ENCODE results near the gene AHSP.
"Not testable (repeated sequence)": the region's sequence is repeated elsewhere in the genome, so short reads cannot be mapped to it uniquely, and the experiment has no call there.

AHSP gene

DNA sequence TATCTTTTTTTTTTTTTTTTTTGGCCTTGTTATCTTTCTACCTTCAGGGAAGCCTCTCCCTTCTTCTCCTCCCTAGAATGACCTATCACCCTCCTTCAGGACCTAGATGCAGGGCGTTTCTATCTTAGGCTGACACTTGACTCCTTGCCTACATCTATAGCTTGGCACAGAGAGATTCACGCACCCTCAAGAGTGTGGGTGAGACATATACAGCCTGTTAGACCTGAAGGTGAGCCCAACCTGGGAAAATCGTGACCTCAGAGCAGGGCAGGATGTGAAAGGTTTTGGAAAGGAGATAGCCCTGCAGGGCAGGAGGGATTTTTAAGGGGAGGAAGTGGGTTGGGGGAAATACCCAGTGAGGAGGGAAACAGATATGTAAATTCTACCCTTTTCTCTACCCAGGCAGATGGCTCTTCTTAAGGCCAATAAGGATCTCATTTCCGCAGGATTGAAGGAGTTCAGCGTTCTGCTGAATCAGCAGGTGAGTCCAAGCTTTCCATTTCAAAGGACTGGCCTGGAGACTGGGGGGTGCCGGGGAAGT is at the start of gene AHSP:
Gene AHSP (plus strand): TSS at position 167 of the 541 bp plus-strand sequence. CDS start 240 bp downstream, at position 407.
- DNase-seq (ENCODE audit: low read depth in 2 of 3, low spot score in 2 of 3), result no peak

- no peak for DNase-seq (ENCODE audit: low read depth in 2 of 3, low spot score in 2 of 3)
Measured at GRCh38 chr16:31478956-31479355, 48.7 kb upstream of the AHSP start.

GRCh38 chr16:31479751-31480150 is 47.9 kb upstream of the AHSP start:
- DNase-seq (ENCODE audit: low read depth in 2 of 3, low spot score in 2 of 3), result no peak

- no peak for DNase-seq (ENCODE audit: low read depth in 2 of 3, low spot score in 2 of 3)
Measured at GRCh38 chr16:31480851-31481536, 46.7 kb upstream of the AHSP start.

- no peak for DNase-seq (ENCODE audit: low read depth in 2 of 3, low spot score in 2 of 3)
Measured at GRCh38 chr16:31483081-31483480, 44.6 kb upstream of the AHSP start, which contains the start of gene SLC5A2. TSS of gene SLC5A2 (plus strand) at chr16:31483123. CDS start at chr16:31483137, 14 bp downstream.

DNA sequence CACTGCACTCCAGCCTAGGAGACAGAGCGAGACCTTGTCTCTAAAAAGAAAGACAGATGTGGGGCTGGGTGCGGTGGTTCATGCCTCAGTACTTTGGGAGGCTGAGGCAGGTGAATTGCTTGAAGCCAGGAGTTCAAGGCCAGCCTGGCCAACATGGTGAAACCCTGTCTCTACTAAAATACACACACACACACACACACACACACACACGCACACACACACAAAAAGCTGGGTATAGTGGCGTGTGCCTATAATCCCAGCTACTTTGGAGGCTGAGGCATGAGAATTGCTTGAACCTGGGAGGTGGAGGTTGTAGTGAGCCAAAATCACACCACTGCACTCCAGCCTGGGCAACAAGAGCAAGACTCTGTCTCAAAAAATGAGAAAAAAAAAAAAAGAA is 43.7 kb upstream of the AHSP start:
- not testable (repeated sequence) for DNase-seq (ENCODE audit: low read depth in 2 of 3, low spot score in 2 of 3)

- no peak for DNase-seq (ENCODE audit: low read depth in 2 of 3, low spot score in 2 of 3)
Measured at GRCh38 chr16:31484491-31485171, 43.1 kb upstream of the AHSP start.

DNA sequence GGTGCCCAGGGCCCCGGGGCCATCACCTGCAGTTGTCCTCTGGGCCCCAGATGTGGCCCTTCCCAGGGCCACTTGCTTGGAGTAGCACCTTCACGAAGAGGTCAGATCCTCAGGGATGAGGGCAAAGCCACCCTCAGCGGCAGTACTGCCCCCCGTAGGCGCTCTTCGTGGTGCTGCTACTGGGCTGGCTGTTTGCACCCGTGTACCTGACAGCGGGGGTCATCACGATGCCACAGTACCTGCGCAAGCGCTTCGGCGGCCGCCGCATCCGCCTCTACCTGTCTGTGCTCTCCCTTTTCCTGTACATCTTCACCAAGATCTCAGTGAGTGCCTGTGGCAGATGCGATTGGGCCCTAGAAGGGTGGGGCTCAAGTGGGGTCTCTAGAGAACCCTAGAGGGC is 42.1 kb upstream of the AHSP start:
- DNase-seq (ENCODE audit: low read depth in 2 of 3, low spot score in 2 of 3), result no peak

DNA sequence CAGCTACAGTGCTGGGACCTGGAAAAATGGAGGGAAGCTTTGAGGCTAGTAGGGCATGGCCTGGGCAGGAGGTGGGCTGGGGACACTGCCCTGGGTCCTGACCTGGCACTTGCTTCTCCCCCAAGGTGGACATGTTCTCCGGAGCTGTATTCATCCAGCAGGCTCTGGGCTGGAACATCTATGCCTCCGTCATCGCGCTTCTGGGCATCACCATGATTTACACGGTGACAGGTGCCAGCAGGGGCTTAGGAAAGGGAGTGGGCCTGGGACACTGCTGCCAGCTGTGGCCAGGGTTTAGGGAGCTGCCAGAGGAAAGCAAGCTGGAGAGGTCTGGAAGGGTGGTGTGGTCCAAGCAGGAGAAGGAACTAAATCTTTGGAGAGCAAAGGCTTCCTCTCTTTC is 41.7 kb upstream of the AHSP start:
- no peak for DNase-seq (ENCODE audit: low read depth in 2 of 3, low spot score in 2 of 3)

GRCh38 chr16:31487071-31487719 is 40.5 kb upstream of the AHSP start:
- no peak for DNase-seq (ENCODE audit: low read depth in 2 of 3, low spot score in 2 of 3)

GRCh38 chr16:31487720-31488467 is 39.8 kb upstream of the AHSP start:
- peak in 1 of 3 experiments; percentile 34 for DNase-seq (ENCODE audit: low read depth in 2 of 3, low spot score in 2 of 3)

- no peak for DNase-seq (ENCODE audit: low read depth in 2 of 3, low spot score in 2 of 3)
Measured at GRCh38 chr16:31488468-31489297, 39.0 kb upstream of the AHSP start.

DNA sequence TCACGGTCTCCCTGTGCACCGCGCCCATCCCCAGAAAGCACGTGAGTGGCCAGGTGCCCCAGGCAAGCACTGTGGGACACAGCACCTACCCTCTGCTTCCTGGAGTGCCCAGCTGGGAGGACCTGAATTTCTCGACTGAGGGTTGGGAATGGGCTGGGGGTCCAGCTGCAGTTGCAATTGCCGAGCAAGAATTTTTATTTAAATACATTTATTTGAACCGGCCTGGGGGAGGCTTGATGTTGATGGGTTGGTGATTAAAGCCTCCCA is 38.5 kb upstream of the AHSP start:
- no peak for DNase-seq (ENCODE audit: low read depth in 2 of 3, low spot score in 2 of 3)

GRCh38 chr16:31489616-31490584 is 37.8 kb upstream of the AHSP start:
- DNase-seq (ENCODE audit: low read depth in 2 of 3, low spot score in 2 of 3), result no peak

DNA sequence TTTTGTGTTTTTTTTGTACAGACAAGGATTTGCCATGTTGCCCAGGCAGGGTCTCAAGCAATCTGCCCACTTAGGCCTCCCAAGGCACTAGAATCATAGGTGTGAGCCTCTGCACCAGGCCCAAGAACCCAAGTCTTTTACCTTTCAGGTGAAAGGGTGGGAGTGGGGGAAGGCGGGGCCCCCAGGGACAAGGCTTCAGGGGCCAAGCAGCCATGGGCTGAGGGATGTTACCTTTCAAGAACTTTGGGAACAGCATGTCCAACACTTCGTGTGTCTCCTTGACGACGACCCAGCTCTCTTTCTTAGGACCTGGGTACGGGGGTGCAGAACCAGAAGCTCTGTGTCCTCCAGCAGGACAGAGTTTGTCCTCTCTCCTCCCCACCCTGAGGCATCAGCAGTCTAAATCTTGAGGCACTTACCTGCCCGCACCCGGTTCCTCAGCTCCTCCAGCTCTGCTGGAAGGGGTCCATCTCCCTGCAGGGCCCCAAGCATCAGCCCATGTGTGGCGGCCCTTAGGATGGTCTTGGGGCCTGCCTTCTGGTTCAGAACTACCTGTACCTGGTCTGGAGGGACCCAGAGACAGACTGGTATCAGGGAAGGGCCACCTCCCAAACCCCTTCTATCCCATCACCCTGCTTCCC is 35.8 kb upstream of the AHSP start:
- DNase-seq (ENCODE audit: low read depth in 2 of 3, low spot score in 2 of 3), result no peak

DNA sequence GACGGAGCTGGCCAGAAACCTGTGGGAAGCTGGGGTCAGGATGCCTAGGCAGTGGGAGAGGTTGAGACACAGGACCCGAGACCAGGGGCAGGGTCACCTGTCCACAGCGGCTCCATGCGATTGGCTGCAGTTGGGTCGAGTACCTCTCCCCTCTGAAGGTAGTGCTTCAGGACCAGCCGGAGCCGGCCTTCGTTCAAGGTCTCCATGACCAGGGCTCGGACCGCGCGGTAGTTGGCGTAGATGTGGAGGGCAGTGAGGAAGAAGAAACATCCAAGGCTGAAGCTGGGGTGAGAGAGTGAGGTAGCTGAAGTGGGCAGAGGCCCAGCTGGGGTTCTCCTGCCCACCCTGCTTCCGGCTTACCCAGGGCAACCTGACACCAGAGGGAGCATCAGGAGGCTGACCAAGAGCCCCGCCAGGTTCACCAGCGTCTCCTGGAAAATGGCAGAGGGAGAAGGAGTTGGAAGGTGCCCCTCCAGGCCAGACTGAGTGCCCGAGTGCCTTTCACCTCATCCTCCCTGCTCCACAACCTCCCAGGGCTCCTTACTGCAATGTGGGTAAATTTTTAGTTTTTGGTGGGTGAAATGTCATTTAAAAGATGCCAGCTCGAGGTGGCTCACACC is 34.1 kb upstream of the AHSP start:
- no peak for DNase-seq (ENCODE audit: low read depth in 2 of 3, low spot score in 2 of 3)

DNA sequence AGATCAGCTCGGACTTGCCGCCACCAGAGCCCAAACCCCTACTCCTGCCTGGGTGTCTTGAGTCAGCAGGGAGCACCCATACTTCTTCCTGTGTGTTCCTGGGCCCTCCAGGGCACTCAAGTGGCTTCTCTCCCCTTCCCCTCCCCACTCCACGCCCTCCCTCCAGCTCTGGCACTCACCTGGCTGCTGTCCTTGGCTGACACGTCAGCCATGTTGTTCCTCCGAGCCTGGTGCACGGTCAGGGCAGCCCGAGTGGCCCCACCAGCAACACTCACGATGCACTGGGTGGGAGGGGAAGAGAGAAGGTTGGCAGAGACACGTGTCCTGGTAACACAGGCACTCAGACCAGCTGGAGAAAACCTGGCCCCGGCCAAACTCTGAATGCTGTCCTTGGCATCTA is 31.0 kb upstream of the AHSP start:
- no peak for DNase-seq (ENCODE audit: low read depth in 2 of 3, low spot score in 2 of 3)

GRCh38 chr16:31498493-31498892 is 29.2 kb upstream of the AHSP start:
- no peak for DNase-seq (ENCODE audit: low read depth in 2 of 3, low spot score in 2 of 3)

- DNase-seq (ENCODE audit: low read depth in 2 of 3, low spot score in 2 of 3), result no peak
Measured at GRCh38 chr16:31499928-31500327, 27.8 kb upstream of the AHSP start.
